ENCODE data around the gene EXOSC9.

The EXOSC9 gene

DNA sequence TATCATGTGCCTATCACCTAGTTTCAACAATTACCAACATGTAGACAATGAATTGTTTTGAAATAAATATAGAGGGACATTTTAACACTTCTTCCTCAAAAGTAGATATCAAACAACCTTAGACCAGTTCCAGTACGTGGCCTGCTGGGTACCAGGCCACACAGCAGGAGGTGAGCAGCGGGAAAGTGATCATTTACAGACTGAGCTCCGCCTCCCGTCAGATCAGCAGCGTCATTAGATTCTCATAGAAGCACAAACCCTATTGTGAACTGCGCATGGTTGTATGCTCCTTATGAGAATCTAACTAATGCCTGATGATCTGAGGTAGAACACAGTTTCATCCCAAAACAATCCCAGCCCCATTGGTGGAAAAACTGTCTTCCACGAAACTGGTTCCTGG is 62.7 kb downstream of the EXOSC9 start:
- H3K36me3 ChIP-seq (ENCODE audit: control insufficient read depth in 2 of 2, insufficient read depth in 2 of 2, low read length in 2 of 2): peaks cover 3 to 6% of the 10 kb centered on the region in 2 donors
- H3K4me3 ChIP-seq (ENCODE audit: low read length in 2 of 2): no peak overlapping the region
- no peaks in the 10 kb centered on the region for H3K9me3 ChIP-seq (ENCODE audit: control insufficient read depth in 2 of 2, low read length in 2 of 2)
- H3K9ac ChIP-seq (ENCODE audit: low read length in 2 of 2): no peak overlapping the region
- no peak overlapping the region for H3K27ac ChIP-seq (ENCODE audit: low read length)
- H3K4me1 ChIP-seq (ENCODE audit: control insufficient read depth, insufficient read depth, low read length): peaks cover under 1% of the 10 kb centered on the region
- H3K27me3 ChIP-seq (ENCODE audit: control insufficient read depth in 1 of 2, insufficient read depth in 2 of 2, low read length in 2 of 2): no peaks in the 10 kb centered on the region

All from stomach smooth muscle (tissue), 2 donors.